ENCODE results near the gene CNOT6.

CNOT6 gene

GRCh38 chr5:180494060-180494509 lies at the start of gene CNOT6:
Gene CNOT6, plus strand, starts transcription at chr5:180494379. Its CDS starts 34,898 bp downstream, at chr5:180529277.
- TF ChIP-seq GATA3 (IDR thresholded peaks at IDR 0.05; ENCODE audit: low read depth, low read length) (no peak), GATA2 (IDR thresholded peaks at IDR 0.05; ENCODE audit: low read depth, low read length) (no peak)

- TF ChIP-seq GATA2 (IDR thresholded peaks at IDR 0.05; ENCODE audit: low read depth, low read length) (no peak), GATA3 (IDR thresholded peaks at IDR 0.05; ENCODE audit: low read depth, low read length) (no peak)
Measured at GRCh38 chr5:180454752-180455151, 39.4 kb upstream of the CNOT6 start.

GRCh38 chr5:180455872-180456271 lies 38.3 kb upstream of the CNOT6 start:
- TF ChIP-seq GATA3 (IDR thresholded peaks at IDR 0.05; ENCODE audit: low read depth, low read length): no peak
- no peak for TF ChIP-seq GATA2 (IDR thresholded peaks at IDR 0.05; ENCODE audit: low read depth, low read length)

GRCh38 chr5:180456792-180457191 lies 37.4 kb upstream of the CNOT6 start:
- TF ChIP-seq GATA3 (IDR thresholded peaks at IDR 0.05; ENCODE audit: low read depth, low read length): no peak

- TF ChIP-seq GATA3 (IDR thresholded peaks at IDR 0.05; ENCODE audit: low read depth, low read length) (no peak), GATA2 (IDR thresholded peaks at IDR 0.05; ENCODE audit: low read depth, low read length) (no peak)
Measured at GRCh38 chr5:180460834-180461233, 33.3 kb upstream of the CNOT6 start.

GRCh38 chr5:180461303-180461702 lies 32.9 kb upstream of the CNOT6 start:
- TF ChIP-seq GATA3 (IDR thresholded peaks at IDR 0.05; ENCODE audit: low read depth, low read length) (no peak), GATA2 (IDR thresholded peaks at IDR 0.05; ENCODE audit: low read depth, low read length) (no peak)

- TF ChIP-seq GATA2 (IDR thresholded peaks at IDR 0.05; ENCODE audit: low read depth, low read length) (no peak), GATA3 (IDR thresholded peaks at IDR 0.05; ENCODE audit: low read depth, low read length) (no peak)
Measured at GRCh38 chr5:180463216-180463900, 30.8 kb upstream of the CNOT6 start.

- TF ChIP-seq GATA2 (IDR thresholded peaks at IDR 0.05; ENCODE audit: low read depth, low read length) (no peak), GATA3 (IDR thresholded peaks at IDR 0.05; ENCODE audit: low read depth, low read length) (no peak)
Measured at GRCh38 chr5:180463916-180464602, 30.1 kb upstream of the CNOT6 start.

- TF ChIP-seq GATA3 (IDR thresholded peaks at IDR 0.05; ENCODE audit: low read depth, low read length): no peak
- no peak for TF ChIP-seq GATA2 (IDR thresholded peaks at IDR 0.05; ENCODE audit: low read depth, low read length)
Measured at GRCh38 chr5:180464603-180464970, 29.6 kb upstream of the CNOT6 start.

GRCh38 chr5:180466316-180466715 lies 27.9 kb upstream of the CNOT6 start:
- TF ChIP-seq GATA2 (IDR thresholded peaks at IDR 0.05; ENCODE audit: low read depth, low read length): no peak
- TF ChIP-seq GATA3 (IDR thresholded peaks at IDR 0.05; ENCODE audit: low read depth, low read length): no peak

- TF ChIP-seq GATA3 (IDR thresholded peaks at IDR 0.05; ENCODE audit: low read depth, low read length) (no peak), GATA2 (IDR thresholded peaks at IDR 0.05; ENCODE audit: low read depth, low read length) (no peak)
Measured at GRCh38 chr5:180467028-180467975, 26.9 kb upstream of the CNOT6 start.

GRCh38 chr5:180467989-180468731 lies 26.0 kb upstream of the CNOT6 start:
- TF ChIP-seq GATA2 (IDR thresholded peaks at IDR 0.05; ENCODE audit: low read depth, low read length): no peak
- no peak for TF ChIP-seq GATA3 (IDR thresholded peaks at IDR 0.05; ENCODE audit: low read depth, low read length)

GRCh38 chr5:180468732-180469585 lies 25.2 kb upstream of the CNOT6 start:
- TF ChIP-seq GATA3 (IDR thresholded peaks at IDR 0.05; ENCODE audit: low read depth, low read length) (no peak), GATA2 (IDR thresholded peaks at IDR 0.05; ENCODE audit: low read depth, low read length) (no peak)

Measured in SH-SY5Y (cell line).